K562 (cell line): Measurements from ENCODE around the gene FGF2. TPM values are rescaled to one million over a fixed set of nuclear protein-coding genes. Genes with fewer than 3 reads are reported as not detected.

Experiments
- ATAC-seq: fragments of 200-7000 bp; cut with Tn5 transposase; 3 replicates; pipeline ENCODE4 v1.9.1; 2020; ENCODE audit warnings: moderate library complexity
- BruUV-seq: library from RNA; stranded (reverse); fragments of 400-500 nt; replicated peaks from 2 replicates; lab custom pipeline; 2021; lab: Mats Ljungman, UMichigan
- CTCF ChIA-PET: fragments of 300-600 bp; formaldehyde crosslinking; extraction: SDS; loops from one replicate; lab custom pipeline; 2021; ENCODE audit warnings: low intra/inter-chr PET ratio; lab: Yijun Ruan, JAX
- POLR2A ChIA-PET: fragments of 300-600, 350-650 bp; sonication (Branson Sonifier 250); formaldehyde crosslinking; extraction: SDS; loops from one replicate; lab custom pipeline; 2021; ENCODE audit warnings: antibody characterized with exemption, inconsistent platforms; lab: Yijun Ruan, JAX
- DNase-seq, 4 experiments: peaks; one replicate each; pipeline versions ENCODE4 v3.0.0 to v3.0.0-alpha.2; 2011 to 2018; ENCODE audit warnings: low spot score in 3 of 4, mixed read lengths in 3 of 4; ENCODE audit errors: extremely low read depth in 1 of 4
- FAIRE-seq: peaks from 2 replicates; lab custom pipeline; 2011; peaks lifted over from hg19 to GRCh38; lab: Jason Lieb, UNC
- H2AFZ ChIP-seq: 2 replicates; pipeline ENCODE4 v1.6.0; 2011; ENCODE audit warnings: low read depth, low read length, control low read depth, inconsistent platforms
- H3K27ac ChIP-seq: fragments of 200-600 bp; 3 replicates; pipeline ENCODE4 v1.8.0; 2011; ENCODE audit warnings: low read depth, mild to moderate bottlenecking, control low read depth, inconsistent platforms, low read length, moderate library complexity, mixed read lengths; ENCODE audit errors: extremely low read depth
- H3K27me3 ChIP-seq, 2 experiments: fragments of 300-600 bp in 1 of 2; 2 replicates in 1 of 2; 3 replicates in 1 of 2; pipeline versions ENCODE4 v1.6.0 to v1.8.0; 2011; ENCODE audit warnings: inconsistent platforms in 2 of 2, low read length in 2 of 2, mild to moderate bottlenecking in 1 of 2, mixed read lengths in 1 of 2, moderate library complexity in 1 of 2; ENCODE audit not compliant: control insufficient read depth in 2 of 2, insufficient read depth in 2 of 2
- H3K36me3 ChIP-seq: fragments of 300-600 bp; 3 replicates; pipeline ENCODE4 v1.8.0; 2011; ENCODE audit warnings: mild to moderate bottlenecking, low read length, inconsistent platforms; ENCODE audit not compliant: control insufficient read depth, insufficient read depth
- H3K4me1 ChIP-seq, 2 experiments: fragments of 200-600 bp in 1 of 2; replicated peaks in 1 of 2; 2 replicates in 1 of 2; 3 replicates in 1 of 2; pipeline versions ENCODE4 v1.5.1 to v1.8.0; 2011; ENCODE audit warnings: inconsistent platforms in 2 of 2, low read length in 2 of 2, mild to moderate bottlenecking in 1 of 2, mixed read lengths in 1 of 2, moderate library complexity in 1 of 2; ENCODE audit not compliant: control insufficient read depth in 2 of 2, insufficient read depth in 2 of 2
- H3K4me2 ChIP-seq: 2 replicates; pipeline ENCODE4 v1.6.1; 2011; ENCODE audit warnings: low read length, control low read depth, inconsistent platforms, mixed read lengths; ENCODE audit not compliant: insufficient read depth
- H3K4me3 ChIP-seq: fragments of 200-600 bp; sonication (generic), shearing (Covaris generic); 2 replicates; pipeline ENCODE4 v1.5.1; 2016; ENCODE audit warnings: control low read depth, inconsistent platforms
- H3K79me2 ChIP-seq: fragments of 200-600 bp; 3 replicates; pipeline ENCODE4 v1.8.0; 2011; ENCODE audit warnings: low read length, inconsistent platforms; ENCODE audit not compliant: control insufficient read depth, insufficient read depth
- H3K9ac ChIP-seq, 2 experiments: 2 replicates each; pipeline versions ENCODE4 v1.6.0 to v1.6.1; 2011; ENCODE audit warnings: low read depth in 2 of 2, low read length in 2 of 2, control low read depth in 1 of 2, inconsistent platforms in 1 of 2, mild to moderate bottlenecking in 1 of 2, mixed read lengths in 1 of 2; ENCODE audit not compliant: insufficient read depth in 1 of 2
- H3K9me1 ChIP-seq: one replicate; pipeline ENCODE4 v1.6.0; 2011; ENCODE audit warnings: inconsistent platforms, mild to moderate bottlenecking, low read length, moderate library complexity; ENCODE audit not compliant: control insufficient read depth, insufficient read depth
- H3K9me3 ChIP-seq: replicated peaks from 2 replicates; pipeline ENCODE4 v1.5.1; 2011; ENCODE audit warnings: low read depth, low read length, inconsistent platforms; ENCODE audit not compliant: control insufficient read depth, insufficient read depth
- H4K20me1 ChIP-seq: replicated peaks from 2 replicates; pipeline ENCODE4 v1.6.1; 2011; ENCODE audit warnings: low read length, inconsistent platforms, mixed read lengths; ENCODE audit not compliant: control insufficient read depth, insufficient read depth
- ARID2 ChIP-seq: fragments of 450-650 bp; IDR thresholded peaks from 2 replicates; pipeline ENCODE4 v1.6.1; 2017; ENCODE audit warnings: antibody characterized with exemption, mild to moderate bottlenecking
- DACH1 ChIP-seq: fragments of 450-650 bp; IDR thresholded peaks from 2 replicates; pipeline ENCODE4 v1.6.1; 2018; ENCODE audit not compliant: partially characterized antibody
- ELF2 ChIP-seq: fragments of 250-450 bp; sonication (Bioruptor Pico); IDR thresholded peaks from 2 replicates; pipeline ENCODE4 v1.5.0; 2021; ENCODE audit warnings: mild to moderate bottlenecking
- KAT8 ChIP-seq: fragments of 450-650 bp; IDR thresholded peaks from 2 replicates; pipeline ENCODE4 v1.6.1; 2016; ENCODE audit warnings: low read depth, mild to moderate bottlenecking
- NELFE ChIP-seq: IDR thresholded peaks from 2 replicates; pipeline ENCODE4 v1.6.1; 2011; ENCODE audit warnings: mild to moderate bottlenecking; ENCODE audit not compliant: insufficient read depth, insufficient read length
- SRSF1 ChIP-seq: fragments of 200-400 bp; formaldehyde crosslinking; IDR thresholded peaks from 2 replicates; pipeline ENCODE4 v1.6.1; 2017; ENCODE audit warnings: mild to moderate bottlenecking, low read depth, low read length, moderate library complexity
- TAF1 ChIP-seq: IDR thresholded peaks from 2 replicates; pipeline ENCODE4 v1.6.1; 2011; ENCODE audit warnings: mild to moderate bottlenecking, low read length, moderate library complexity; ENCODE audit not compliant: insufficient read depth, control insufficient read depth, severe bottlenecking; ENCODE audit errors: extremely low read depth
- WGBS: fragments of 100-300 bp; shearing (Covaris generic); methylation state at CpG from one replicate; pipeline ENCODE4 v1.1.6; 2016; ENCODE audit warnings: low coverage, mixed read lengths; ENCODE audit not compliant: insufficient coverage; ENCODE audit errors: missing lambda C conversion rate; 5-methylcytosine and 5-hydroxymethylcytosine counted together
- in situ Hi-C: fragments of 300-500 bp; cut with MboI; formaldehyde crosslinking; loops from 4 replicates; pipeline ENCODE4 v1.15.0; 2018; ENCODE audit warnings: inconsistent platforms, mixed read lengths
- intact Hi-C: fragments of 100-400 bp; cut with micrococcal nuclease; formaldehyde crosslinking; loops from 2 replicates; pipeline ENCODE4 v1.14.2; 2022
- polyA plus RNA-seq, 8 experiments: library from polyadenylated mRNA; depleted of rRNA in 4 of 8; stranded (reverse) in 5 of 8; unstranded in 3 of 8; fragments of >200 nt; fragmentation: Nextera tagmentation in 2 of 8; fragmentation: Illumina TruSeq in 1 of 8; extraction: Ambion mirVana in 2 of 8; extraction: Trizol in 1 of 8; gene quantifications; 2 replicates each; pipeline versions ENCODE4 v1.2.1 to v1.2.3, GENCODE V29; 2011 to 2014; ENCODE audit warnings: inconsistent platforms in 1 of 8, missing spikeins in 1 of 8
- total RNA-seq, 7 experiments: library from RNA; depleted of rRNA in 6 of 7; stranded (reverse); fragments of >200 nt in 6 of 7; fragmentation: Illumina TruSeq in 2 of 7; extraction: Trizol in 2 of 7; gene quantifications; 2 replicates each; pipeline versions ENCODE4 v1.2.1 to v1.2.3, GENCODE V29; 2011 to 2021; ENCODE audit warnings: low replicate concordance in 1 of 7
- TF ChIP-seq, protein P1 (sequence below): fragments of 200-400 bp; formaldehyde crosslinking; IDR thresholded peaks from 2 replicates; pipeline ENCODE4 v1.6.1; 2017; ENCODE audit warnings: mild to moderate bottlenecking, low read depth, low read length, moderate library complexity

FGF2 gene
- total and polyA plus RNA-seq, 9 of the 15 experiments (the other 6 are each of a cell fraction or from before 2014, with no cell fraction given) = 2.5 to 19.4 (median 9.2) TPM

DNA sequence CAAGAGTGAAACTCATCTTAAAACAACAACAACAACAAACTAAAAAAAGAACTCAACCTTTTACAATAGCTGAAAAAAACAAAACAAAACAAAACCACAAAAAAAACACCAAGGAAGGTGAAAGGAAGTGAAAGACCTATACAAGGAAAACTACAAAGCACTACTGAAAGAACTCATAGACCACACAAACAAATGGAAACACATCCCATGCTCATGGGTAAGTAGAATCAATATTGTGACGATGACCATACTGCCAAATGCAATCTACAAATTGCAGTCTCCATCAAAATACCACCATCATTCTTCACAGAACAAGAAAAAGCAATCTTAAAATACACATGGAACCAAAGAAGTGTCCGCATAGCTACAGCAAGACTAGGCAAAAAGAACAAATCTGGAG lies 41.5 kb upstream of the FGF2 start:
- Histone ChIP-seq H3K4me2 (no peak overlapping the region), H3K9me3 (no peaks in the 10 kb centered on the region), H3K9me1 (no peaks in the 10 kb centered on the region), H3K4me3 (no peak overlapping the region), H3K4me1 (peaks cover 0 to 7% of the 10 kb centered on the region in 2 experiments; a peak in 2 of 5 replicates), H3K27me3 (no peaks in the 10 kb centered on the region), H2AFZ (no peak overlapping the region), H4K20me1 (no peaks in the 10 kb centered on the region), H3K79me2 (no peaks in the 10 kb centered on the region), H3K9ac (no peak overlapping the region), H3K27ac (no peak overlapping the region), H3K36me3 (no peaks in the 10 kb centered on the region)
- CTCF ChIA-PET = no interaction called here
- POLR2A ChIA-PET = no interaction called here
- no peak for FAIRE-seq
- intact Hi-C loops (no loop called here), in situ Hi-C loops (no loop called here)
- no TSS peak for BruUV-seq
- no peak for ATAC-seq
- 54% methylated on average over 2 of the region's 2 CpGs for WGBS
- no peak for TF ChIP-seq TAF1
- no peak for TF ChIP-seq DACH1
- no peak for TF ChIP-seq ARID2
- TF ChIP-seq, protein P1, sequence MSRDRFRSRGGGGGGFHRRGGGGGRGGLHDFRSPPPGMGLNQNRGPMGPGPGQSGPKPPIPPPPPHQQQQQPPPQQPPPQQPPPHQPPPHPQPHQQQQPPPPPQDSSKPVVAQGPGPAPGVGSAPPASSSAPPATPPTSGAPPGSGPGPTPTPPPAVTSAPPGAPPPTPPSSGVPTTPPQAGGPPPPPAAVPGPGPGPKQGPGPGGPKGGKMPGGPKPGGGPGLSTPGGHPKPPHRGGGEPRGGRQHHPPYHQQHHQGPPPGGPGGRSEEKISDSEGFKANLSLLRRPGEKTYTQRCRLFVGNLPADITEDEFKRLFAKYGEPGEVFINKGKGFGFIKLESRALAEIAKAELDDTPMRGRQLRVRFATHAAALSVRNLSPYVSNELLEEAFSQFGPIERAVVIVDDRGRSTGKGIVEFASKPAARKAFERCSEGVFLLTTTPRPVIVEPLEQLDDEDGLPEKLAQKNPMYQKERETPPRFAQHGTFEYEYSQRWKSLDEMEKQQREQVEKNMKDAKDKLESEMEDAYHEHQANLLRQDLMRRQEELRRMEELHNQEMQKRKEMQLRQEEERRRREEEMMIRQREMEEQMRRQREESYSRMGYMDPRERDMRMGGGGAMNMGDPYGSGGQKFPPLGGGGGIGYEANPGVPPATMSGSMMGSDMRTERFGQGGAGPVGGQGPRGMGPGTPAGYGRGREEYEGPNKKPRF = no peak
- no peak for TF ChIP-seq KAT8
- no peak for TF ChIP-seq NELFE
- TF ChIP-seq ELF2 (CRISPR knock-in tag) = no peak
- no peak for TF ChIP-seq SRSF1
- DNase-seq = no peak
